H1 (cell line): ENCODE measurements around the gene PDCD6IP. TPM values are rescaled to one million over a fixed set of nuclear protein-coding genes. Genes with fewer than 3 reads are reported as not detected.

Experiments used
- CTCF ChIA-PET: fragments of 300-600 bp; sonication (Branson Sonifier 250); formaldehyde crosslinking; loops from one replicate; lab custom pipeline; 2021; ENCODE audit not compliant: partially characterized antibody; lab: Charles Lee
- POLR2A ChIA-PET: fragments of 300-600 bp; sonication (Branson Sonifier 250); formaldehyde crosslinking; loops from one replicate; lab custom pipeline; 2021; ENCODE audit warnings: inconsistent platforms; ENCODE audit not compliant: partially characterized antibody; lab: Charles Lee
- DNase-seq, 2 experiments: peaks; one replicate each; pipeline versions ENCODE4 v3.0.0 to v3.0.0-alpha.2; 2010 to 2022; ENCODE audit warnings: low spot score in 2 of 2, low read depth in 1 of 2, mixed read lengths in 1 of 2
- FAIRE-seq: peaks from 2 replicates; lab custom pipeline; 2011; peaks lifted over from hg19 to GRCh38; lab: Jason Lieb, UNC
- H2AFZ ChIP-seq: 2 replicates; pipeline ENCODE4 v1.8.1; 2012; ENCODE audit warnings: low read length, inconsistent platforms
- H2AK5ac ChIP-seq: 2 replicates; pipeline ENCODE4 v1.6.1; 2013; ENCODE audit warnings: low read depth, low read length
- H2BK120ac ChIP-seq: replicated peaks from 2 replicates; pipeline ENCODE3; 2013; ENCODE audit warnings: low read depth, low read length, inconsistent platforms
- H2BK12ac ChIP-seq: 2 replicates; pipeline ENCODE4 v1.6.1; 2013; ENCODE audit warnings: low read depth, low read length
- H2BK15ac ChIP-seq: 2 replicates; pipeline ENCODE4 v1.6.1; 2013; ENCODE audit warnings: low read length
- H2BK20ac ChIP-seq: 2 replicates; pipeline ENCODE4 v1.6.1; 2013; ENCODE audit warnings: low read length
- H2BK5ac ChIP-seq: 2 replicates; pipeline ENCODE4 v1.6.1; 2013; ENCODE audit warnings: low read depth, low read length
- H3K14ac ChIP-seq: 2 replicates; pipeline ENCODE4 v1.6.1; 2013; ENCODE audit warnings: inconsistent platforms; ENCODE audit not compliant: insufficient read length
- H3K18ac ChIP-seq: 2 replicates; pipeline ENCODE4 v1.6.1; 2013; ENCODE audit warnings: low read length; ENCODE audit errors: extremely low read depth
- H3K23ac ChIP-seq: 2 replicates; pipeline ENCODE4 v1.6.1; 2013; ENCODE audit warnings: inconsistent platforms; ENCODE audit not compliant: insufficient read length
- H3K23me2 ChIP-seq: 2 replicates; pipeline ENCODE4 v1.6.1; 2013; ENCODE audit warnings: low read depth, low read length
- H3K27ac ChIP-seq: 2 replicates; pipeline ENCODE4 v1.6.1; 2011; ENCODE audit warnings: low read depth, low read length, inconsistent platforms
- H3K27me3 ChIP-seq, 4 experiments: replicated peaks in 1 of 4; 1 replicate in 1 of 4; 2 replicates in 3 of 4; pipeline versions ENCODE4 v1.6.1 to v1.8.1; 2011 to 2013; ENCODE audit warnings: low read length in 3 of 4, mild to moderate bottlenecking in 3 of 4, inconsistent platforms in 2 of 4, mixed read lengths in 2 of 4, moderate library complexity in 1 of 4; ENCODE audit not compliant: control insufficient read depth in 3 of 4, insufficient read depth in 3 of 4; ENCODE audit errors: extremely low read depth in 1 of 4
- H3K36me3 ChIP-seq, 4 experiments: 2 replicates each; pipeline versions ENCODE4 v1.6.1 to v1.8.1; 2011 to 2013; ENCODE audit warnings: mild to moderate bottlenecking in 4 of 4, low read length in 3 of 4, moderate library complexity in 2 of 4, control low read depth in 1 of 4, inconsistent platforms in 1 of 4; ENCODE audit not compliant: insufficient read depth in 4 of 4, control insufficient read depth in 2 of 4
- H3K4ac ChIP-seq: replicated peaks from 2 replicates; pipeline ENCODE3; 2013; ENCODE audit warnings: low read length, low read depth, mixed read lengths, inconsistent platforms; ENCODE audit not compliant: insufficient read length
- H3K4me1 ChIP-seq, 4 experiments: replicated peaks in 1 of 4; 1 replicate in 1 of 4; 2 replicates in 3 of 4; pipeline versions ENCODE4 v1.6.1 to v1.8.1; 2011 to 2013; ENCODE audit warnings: low read length in 3 of 4, inconsistent platforms in 2 of 4, mixed read lengths in 1 of 4; ENCODE audit not compliant: insufficient read depth in 4 of 4, control insufficient read depth in 3 of 4
- H3K4me2 ChIP-seq, 2 experiments: 2 replicates each; pipeline versions ENCODE4 v1.6.1 to v1.8.1; 2011 to 2013; ENCODE audit warnings: low read depth in 2 of 2, low read length in 2 of 2, control low read depth in 1 of 2, inconsistent platforms in 1 of 2, mild to moderate bottlenecking in 1 of 2; ENCODE audit not compliant: insufficient read depth in 1 of 2
- H3K4me3 ChIP-seq, 4 experiments: fragments of 200-600, 300-600 bp in 1 of 4; sonication (generic), shearing (Covaris generic), sonication (Bioruptor Twin) in 1 of 4; 2 replicates each; pipeline versions ENCODE4 v1.5.1 to v1.8.1; 2011 to 2016; ENCODE audit warnings: low read length in 4 of 4, low read depth in 3 of 4, control low read depth in 2 of 4, inconsistent platforms in 2 of 4, mild to moderate bottlenecking in 2 of 4, mixed read lengths in 1 of 4, moderate library complexity in 1 of 4; ENCODE audit not compliant: insufficient read depth in 2 of 4; ENCODE audit errors: extremely low read depth in 1 of 4
- H3K56ac ChIP-seq: replicated peaks from 2 replicates; pipeline ENCODE3; 2013; ENCODE audit warnings: low read depth, mild to moderate bottlenecking, mixed read lengths, low read length, inconsistent platforms; ENCODE audit not compliant: insufficient read length
- H3K79me1 ChIP-seq: 2 replicates; pipeline ENCODE4 v1.6.1; 2013; ENCODE audit warnings: low read depth, low read length, control low read depth
- H3K79me2 ChIP-seq, 2 experiments: 2 replicates each; pipeline versions ENCODE4 v1.6.1 to v1.8.1; 2012 to 2013; ENCODE audit warnings: low read length in 2 of 2, mild to moderate bottlenecking in 2 of 2, inconsistent platforms in 1 of 2; ENCODE audit not compliant: insufficient read depth in 2 of 2, control insufficient read depth in 1 of 2
- H3K9ac ChIP-seq, 4 experiments: replicated peaks in 1 of 4; 1 replicate in 1 of 4; 2 replicates in 3 of 4; pipeline versions ENCODE4 v1.6.1 to v1.8.1; 2011 to 2013; ENCODE audit warnings: low read depth in 3 of 4, low read length in 3 of 4, control low read depth in 2 of 4, mild to moderate bottlenecking in 2 of 4, moderate library complexity in 2 of 4, inconsistent platforms in 1 of 4; ENCODE audit errors: extremely low read depth in 1 of 4
- H3K9me3 ChIP-seq, 2 experiments: 2 replicates each; pipeline versions ENCODE4 v1.6.1 to v1.8.1; 2012 to 2013; ENCODE audit warnings: mild to moderate bottlenecking in 2 of 2, moderate library complexity in 2 of 2, control low read depth in 1 of 2, inconsistent platforms in 1 of 2, low read depth in 1 of 2, low read length in 1 of 2, mixed read lengths in 1 of 2; ENCODE audit not compliant: insufficient read depth in 2 of 2
- H4K20me1 ChIP-seq, 2 experiments: replicated peaks in 1 of 2; 2 replicates each; pipeline versions ENCODE3 to v1.8.1; 2011 to 2013; ENCODE audit warnings: inconsistent platforms in 2 of 2, low read length in 2 of 2, mild to moderate bottlenecking in 1 of 2; ENCODE audit not compliant: insufficient read depth in 2 of 2, control insufficient read depth in 1 of 2
- H4K5ac ChIP-seq: 2 replicates; pipeline ENCODE4 v1.6.1; 2013; ENCODE audit warnings: low read length, low read depth, mixed read lengths, inconsistent platforms; ENCODE audit not compliant: insufficient read length
- H4K8ac ChIP-seq: 2 replicates; pipeline ENCODE4 v1.8.0; 2013; ENCODE audit warnings: mild to moderate bottlenecking, moderate library complexity, low read length, inconsistent platforms; ENCODE audit not compliant: insufficient read depth; ENCODE audit errors: extremely low read depth
- H4K91ac ChIP-seq: replicated peaks from 2 replicates; pipeline ENCODE3; 2013; ENCODE audit warnings: low read length, mixed read lengths, inconsistent platforms; ENCODE audit not compliant: insufficient read length
- BACH1 ChIP-seq: IDR thresholded peaks from 2 replicates; pipeline ENCODE4 v1.6.1; 2012; ENCODE audit warnings: low read length, improper control_type of control experiment
- CHD1 ChIP-seq: IDR thresholded peaks from 2 replicates; pipeline ENCODE4 v1.6.1; 2012; ENCODE audit warnings: low read depth, low read length, improper control_type of control experiment
- CTCF ChIP-seq, 3 experiments: IDR thresholded peaks; 1 replicate in 2 of 3; 2 replicates in 1 of 3; pipeline versions ENCODE4 v1.5.1 to v1.6.1; 2011; ENCODE audit warnings: low read length in 3 of 3, mild to moderate bottlenecking in 3 of 3, inconsistent platforms in 2 of 3, low read depth in 1 of 3, moderate library complexity in 1 of 3; ENCODE audit not compliant: insufficient read depth in 1 of 3; ENCODE audit errors: control extremely low read depth in 1 of 3
- E2F6 ChIP-seq: IDR thresholded peaks from 2 replicates; pipeline ENCODE4 v1.6.1; 2012; ENCODE audit warnings: inconsistent platforms
- EGR1 ChIP-seq: IDR thresholded peaks from 2 replicates; pipeline ENCODE4 v1.6.1; 2011; ENCODE audit warnings: low read depth, low read length, borderline replicate concordance
- EZH2 ChIP-seq: fragments of 200-600 bp; sonication (generic); IDR thresholded peaks from 2 replicates; pipeline ENCODE4 v1.7.1; 2012; ENCODE audit warnings: low read depth, mild to moderate bottlenecking, moderate library complexity, low read length, inconsistent platforms; ENCODE audit not compliant: severe bottlenecking
- JUN ChIP-seq: IDR thresholded peaks from 2 replicates; pipeline ENCODE4 v1.6.1; 2011; ENCODE audit warnings: low read depth, mild to moderate bottlenecking, improper control_type of control experiment, low read length
- KDM5A ChIP-seq: fragments of 200-600 bp; IDR thresholded peaks from 2 replicates; pipeline ENCODE4 v1.7.1; 2012; ENCODE audit warnings: mild to moderate bottlenecking, low read length, inconsistent platforms, mixed read lengths
- POU5F1 ChIP-seq: IDR thresholded peaks from 2 replicates; pipeline ENCODE4 v1.6.1; 2011; ENCODE audit warnings: low read depth, mild to moderate bottlenecking, low read length, moderate library complexity
- SIRT6 ChIP-seq: IDR thresholded peaks from one replicate; pipeline ENCODE4 v1.7.1; 2012; ENCODE audit warnings: low read length, inconsistent platforms
- SP2 ChIP-seq: IDR thresholded peaks from 2 replicates; pipeline ENCODE4 v1.6.1; 2012; ENCODE audit warnings: mild to moderate bottlenecking, low read length, inconsistent platforms
- SRF ChIP-seq: IDR thresholded peaks from 2 replicates; pipeline ENCODE4 v1.6.1; 2011; ENCODE audit warnings: mild to moderate bottlenecking, low read depth, low read length, moderate library complexity
- WGBS, 2 experiments: shearing (Covaris generic) in 1 of 2; methylation state at CpG; one replicate each; pipeline versions ENCODE4 v1.1.6 to v1.1.7; 2013 to 2015; ENCODE audit warnings: low lambda C conversion rate in 2 of 2, mixed read lengths in 2 of 2, inconsistent platforms in 1 of 2, low coverage in 1 of 2, missing lambda C conversion rate in 1 of 2; ENCODE audit not compliant: insufficient replicate concordance in 2 of 2, insufficient coverage in 1 of 2, insufficient read length in 1 of 2; ENCODE audit errors: extremely low coverage in 1 of 2, missing lambda C conversion rate in 1 of 2; 5-methylcytosine and 5-hydroxymethylcytosine counted together
- polyA plus RNA-seq, 7 experiments: library from polyadenylated mRNA; depleted of rRNA in 3 of 7; stranded (reverse) in 5 of 7; unstranded in 2 of 7; fragments of >200 nt in 5 of 7; fragments of 200-250 nt in 2 of 7; gene quantifications; 1 replicate in 5 of 7; 2 replicates in 1 of 7; 4 replicates in 1 of 7; pipeline versions ENCODE4 v1.2.1 to v1.2.3, GENCODE V29; 2011 to 2013; ENCODE audit warnings: missing spikeins in 2 of 7, mixed read lengths in 2 of 7
- total RNA-seq: library from RNA; stranded (reverse); fragmentation: NEBNext Ultra II Directional; extraction: Animal tissue kit (Norgen Biotek cat#: 25700); gene quantifications from 2 replicates; pipeline ENCODE4 v1.2.1, GENCODE V29; 2021

The PDCD6IP gene
- total and polyA plus RNA-seq, 2 of the 8 experiments (the other 6 are each of a cell fraction or from before 2014, with no cell fraction given), result 61.7 to 155 TPM

- Histone ChIP-seq H3K23me2 (no peaks in the 10 kb centered on the region), H4K20me1 (peaks cover 0 to 3% of the 10 kb centered on the region in 2 experiments), H3K4me2 (no peak overlapping the region), H2BK5ac (no peak overlapping the region), H3K4me3 (no peak overlapping the region), H3K23ac (no peak overlapping the region), H3K79me1 (no peaks in the 10 kb centered on the region), H2BK20ac (no peak overlapping the region), H2AK5ac (no peak overlapping the region), H3K36me3 (peaks cover 0 to 33% (median 4%) of the 10 kb centered on the region in 4 experiments; a peak in 2 of 8 replicates), H3K9ac (no peak overlapping the region), H2BK15ac (no peak overlapping the region), H4K5ac (no peak overlapping the region), H2BK12ac (no peak overlapping the region), H3K4me1 (peaks cover 0 to 3% (median 0%) of the 10 kb centered on the region in 4 experiments; a peak in 1 of 7 replicates), H3K14ac (no peak overlapping the region), H2AFZ (no peak overlapping the region), H2BK120ac (no peak overlapping the region), H3K56ac (no peak overlapping the region), H4K8ac (no peak overlapping the region), H3K18ac (no peak overlapping the region), H3K4ac (no peak overlapping the region), H3K27ac (no peak overlapping the region), H3K79me2 (peaks cover 0 to 7% of the 10 kb centered on the region in 2 experiments; a peak in 1 of 4 replicates), H4K91ac (no peak overlapping the region), H3K9me3 (no peaks in the 10 kb centered on the region), H3K27me3 (no peaks in the 10 kb centered on the region)
- DNase-seq, result no peak
- WGBS, 2 experiments, result 96% methylated on average over 1 of the region's 1 CpG; no CpG with 5 or more reads in 1 of the 2 experiments
- ChIA-PET CTCF (no interaction called here), POLR2A (no interaction called here)
- FAIRE-seq, result no peak
- no peak for TF ChIP-seq E2F6
- no peak for TF ChIP-seq EGR1
- no peak for TF ChIP-seq SRF
- TF ChIP-seq CTCF (IDR thresholded peaks at IDR 0.05; ENCODE audit: control extremely low read depth in 1 of 3, insufficient read depth in 1 of 3, low read depth in 1 of 3, low read length in 3 of 3), result no peak
- TF ChIP-seq SIRT6, result no peak
- no peak for TF ChIP-seq SP2
- no peak for TF ChIP-seq CHD1
- TF ChIP-seq BACH1, result no peak
- TF ChIP-seq EZH2, result no peak
- TF ChIP-seq KDM5A, result no peak
- TF ChIP-seq POU5F1, result no peak
- no peak for TF ChIP-seq JUN
Observed at GRCh38 chr3:33826206-33826605, 27.8 kb downstream of the PDCD6IP start.
